Uterus (tissue), 4 donors: ENCODE data around the gene TCP11L1. TPM values are rescaled to one million over a fixed set of nuclear protein-coding genes. Genes with fewer than 3 reads are reported as not detected.

ENCODE experiments used
- DNase-seq, 2 donors: peaks; one replicate each; pipeline ENCODE4 v3.0.0-alpha.2; 2019 to 2020
- H3K27ac ChIP-seq, 2 donors: fragments of 200-600 bp; sonication (generic); 1 replicate in 1 of 2; 2 replicates in 1 of 2; pipeline ENCODE4 v1.5.1; 2016 to 2018
- H3K27me3 ChIP-seq, 2 donors: fragments of 200-600 bp; sonication (generic); one replicate each; pipeline ENCODE4 v1.5.1; 2018 to 2019; ENCODE audit warnings: control low read depth in 1 of 2
- H3K36me3 ChIP-seq, 2 donors: fragments of 200-600 bp; sonication (generic); one replicate each; pipeline ENCODE4 v1.5.1; 2019; ENCODE audit warnings: control low read depth in 1 of 2
- H3K4me1 ChIP-seq, 2 donors: fragments of 200-600 bp; sonication (generic); one replicate each; pipeline ENCODE4 v1.5.1; 2018 to 2019; ENCODE audit warnings: control low read depth in 1 of 2
- H3K4me3 ChIP-seq, 2 donors: fragments of 200-600 bp; sonication (generic); 1 replicate in 1 of 2; 2 replicates in 1 of 2; pipeline ENCODE4 v1.5.1; 2018 to 2019; ENCODE audit warnings: mild to moderate bottlenecking in 1 of 2
- H3K9me3 ChIP-seq, 2 donors: fragments of 200-600 bp; sonication (generic); one replicate each; pipeline ENCODE4 v1.5.1; 2019; ENCODE audit warnings: control low read depth in 1 of 2
- POLR2A ChIP-seq, 2 donors: fragments of 450-650 bp; IDR thresholded peaks; one replicate each; pipeline ENCODE4 v1.6.1; 2016; ENCODE audit warnings: antibody characterized with exemption in 2 of 2, mild to moderate bottlenecking in 1 of 2, moderate library complexity in 1 of 2
- intact Hi-C: fragments of 100-400 bp; cut with DNase I; formaldehyde crosslinking; loops from one replicate; pipeline ENCODE4 v1.15.1; 2023; ENCODE audit warnings: low total_unique reads
- total RNA-seq, 4 donors: library from RNA; depleted of rRNA in 3 of 4; stranded (reverse); fragments of >200 nt in 3 of 4; gene quantifications; one replicate each; pipeline versions ENCODE4 v1.1.0 to v1.2.4, GENCODE V29; 2014 to 2023
- TF ChIP-seq, protein P1 (sequence below), 4 experiments: fragments of 200-600 bp in 2 of 4; fragments of 450-650 bp in 2 of 4; sonication (generic) in 2 of 4; IDR thresholded peaks; one replicate each; pipeline ENCODE4 v1.5.1; 2016 to 2019; ENCODE audit warnings: antibody characterized with exemption in 4 of 4, mild to moderate bottlenecking in 2 of 4, moderate library complexity in 1 of 4
- donor health status: DM: yes; HTN: yes; CAD: no.

Gene TCP11L1
- 10 to 100 TPM in 3 of 4 donors, 1 to 10 TPM in 1; 4.6 to 26.8 (median 23.3) TPM for total RNA-seq

- intact Hi-C loops, result no loop called here
- TF ChIP-seq, protein P1, sequence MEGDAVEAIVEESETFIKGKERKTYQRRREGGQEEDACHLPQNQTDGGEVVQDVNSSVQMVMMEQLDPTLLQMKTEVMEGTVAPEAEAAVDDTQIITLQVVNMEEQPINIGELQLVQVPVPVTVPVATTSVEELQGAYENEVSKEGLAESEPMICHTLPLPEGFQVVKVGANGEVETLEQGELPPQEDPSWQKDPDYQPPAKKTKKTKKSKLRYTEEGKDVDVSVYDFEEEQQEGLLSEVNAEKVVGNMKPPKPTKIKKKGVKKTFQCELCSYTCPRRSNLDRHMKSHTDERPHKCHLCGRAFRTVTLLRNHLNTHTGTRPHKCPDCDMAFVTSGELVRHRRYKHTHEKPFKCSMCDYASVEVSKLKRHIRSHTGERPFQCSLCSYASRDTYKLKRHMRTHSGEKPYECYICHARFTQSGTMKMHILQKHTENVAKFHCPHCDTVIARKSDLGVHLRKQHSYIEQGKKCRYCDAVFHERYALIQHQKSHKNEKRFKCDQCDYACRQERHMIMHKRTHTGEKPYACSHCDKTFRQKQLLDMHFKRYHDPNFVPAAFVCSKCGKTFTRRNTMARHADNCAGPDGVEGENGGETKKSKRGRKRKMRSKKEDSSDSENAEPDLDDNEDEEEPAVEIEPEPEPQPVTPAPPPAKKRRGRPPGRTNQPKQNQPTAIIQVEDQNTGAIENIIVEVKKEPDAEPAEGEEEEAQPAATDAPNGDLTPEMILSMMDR (IDR thresholded peaks at IDR 0.05), result peak in 1 of 4 experiments; percentile 10
- peak; percentile 10 to 77 for TF ChIP-seq POLR2A (IDR thresholded peaks at IDR 0.05)
- DNase-seq, result peak; percentile 93 to 94
- Histone ChIP-seq H3K27me3 (no peaks in the 10 kb centered on the region), H3K27ac (peak within 1 kb of the TSS; percentile 99), H3K36me3 (no peaks in the 10 kb centered on the region), H3K4me3 (peak within 1 kb of the TSS; percentile 83 to 91), H3K4me1 (no peaks in the 10 kb centered on the region), H3K9me3 (no peaks in the 10 kb centered on the region)
Measured at GRCh38 chr11:33039274-33040032, at the start of gene TCP11L1. TCP11L1 (plus strand) TSS chr11:33039572; CDS start chr11:33043774, 4,202 bp downstream.

GRCh38 chr11:32990481-32990880 lies 48.9 kb upstream of the TCP11L1 start:
- TF ChIP-seq POLR2A (IDR thresholded peaks at IDR 0.05), result no peak
- TF ChIP-seq, protein P1 (IDR thresholded peaks at IDR 0.05), result no peak
- no peaks in the 10 kb centered on the region for H3K9me3 ChIP-seq
- no peaks in the 10 kb centered on the region for H3K36me3 ChIP-seq
- H3K27me3 ChIP-seq, result no peaks in the 10 kb centered on the region
- H3K4me1 ChIP-seq, result no peaks in the 10 kb centered on the region
- DNase-seq, result no peak
- no peak overlapping the region for H3K4me3 ChIP-seq
- intact Hi-C loops, result no loop called here
- no peak overlapping the region for H3K27ac ChIP-seq

- H3K27ac ChIP-seq, result no peak overlapping the region
- no peaks in the 10 kb centered on the region for H3K27me3 ChIP-seq
- no peak for DNase-seq
- H3K4me3 ChIP-seq, result no peak overlapping the region
- TF ChIP-seq POLR2A (IDR thresholded peaks at IDR 0.05), result no peak
- TF ChIP-seq, protein P1 (IDR thresholded peaks at IDR 0.05), result no peak
- H3K4me1 ChIP-seq, result no peaks in the 10 kb centered on the region
- intact Hi-C loops, result no loop called here
- no peaks in the 10 kb centered on the region for H3K36me3 ChIP-seq
- H3K9me3 ChIP-seq, result no peaks in the 10 kb centered on the region
Measured at GRCh38 chr11:32991427-32991826, 47.9 kb upstream of the TCP11L1 start.

DNA sequence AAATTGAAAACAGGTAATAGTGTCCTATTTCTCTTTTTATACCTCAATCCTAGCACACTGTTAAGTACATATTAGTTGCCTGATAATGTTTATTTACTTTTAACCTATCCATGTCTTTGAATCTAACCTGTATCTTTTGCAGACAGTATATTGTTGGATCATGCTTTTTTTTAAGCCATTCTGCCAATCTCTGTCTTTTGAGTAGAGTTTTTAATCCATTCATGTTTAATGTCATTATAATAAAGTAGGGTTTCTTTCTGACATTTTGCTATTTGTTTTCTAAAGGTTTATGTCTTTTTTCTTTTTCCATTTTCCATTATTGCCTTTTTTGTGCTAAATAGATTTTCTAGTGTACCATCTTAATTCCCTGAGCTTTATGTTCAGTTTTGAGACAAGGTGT lies 47.5 kb upstream of the TCP11L1 start:
- Histone ChIP-seq H3K4me3 (no peak overlapping the region), H3K36me3 (no peaks in the 10 kb centered on the region), H3K27ac (no peak overlapping the region), H3K4me1 (no peaks in the 10 kb centered on the region), H3K27me3 (no peaks in the 10 kb centered on the region), H3K9me3 (no peaks in the 10 kb centered on the region)
- DNase-seq, result no peak
- intact Hi-C loops, result no loop called here
- no peak for TF ChIP-seq POLR2A (IDR thresholded peaks at IDR 0.05)
- TF ChIP-seq, protein P1 (IDR thresholded peaks at IDR 0.05), result no peak

- no peak overlapping the region for H3K27ac ChIP-seq
- TF ChIP-seq, protein P1 (IDR thresholded peaks at IDR 0.05), result no peak
- no peak for TF ChIP-seq POLR2A (IDR thresholded peaks at IDR 0.05)
- H3K36me3 ChIP-seq, result no peaks in the 10 kb centered on the region
- no peak overlapping the region for H3K4me3 ChIP-seq
- no peaks in the 10 kb centered on the region for H3K9me3 ChIP-seq
- DNase-seq, result no peak
- intact Hi-C loops, result no loop called here
- H3K27me3 ChIP-seq, result no peaks in the 10 kb centered on the region
- no peaks in the 10 kb centered on the region for H3K4me1 ChIP-seq
Measured at GRCh38 chr11:33000181-33000580, 39.2 kb upstream of the TCP11L1 start.
